ENCODE data around the gene ADGRG4. TPM values are rescaled to one million over a fixed set of nuclear protein-coding genes. Genes with fewer than 3 reads are reported as not detected.

The ADGRG4 gene
- total RNA-seq, 1 experiment from 2014 or later = not detected

- TF ChIP-seq EZH2 (IDR thresholded peaks at IDR 0.05; ENCODE audit: borderline replicate concordance, low read depth, low read length, poor library complexity, severe bottlenecking) = no peak
- TF ChIP-seq CTCF (conservative IDR thresholded peaks at IDR 0.05; ENCODE audit: low read depth, low read length) = no peak
- Histone ChIP-seq H3K27me3 (replicated peaks; ENCODE audit: insufficient read depth, low read depth, low read length, poor library complexity) (no peaks in the 10 kb centered on the region), H3K4me1 (ENCODE audit: insufficient read depth, low read length, poor library complexity, severe bottlenecking) (no peaks in the 10 kb centered on the region), H3K27ac (ENCODE audit: low read depth, low read length, poor library complexity, severe bottlenecking) (no peak overlapping the region), H3K9me3 (ENCODE audit: low read depth, low read length, poor library complexity, severe bottlenecking) (no peaks in the 10 kb centered on the region), H3K4me3 (ENCODE audit: low read depth, low read length, poor library complexity, severe bottlenecking) (no peak overlapping the region), H3K36me3 (ENCODE audit: insufficient read depth, low read length, poor library complexity, severe bottlenecking) (no peaks in the 10 kb centered on the region)
- CTCF ChIA-PET = no interaction called here
- DNase-seq (ENCODE audit: low spot score) = no peak
- BruUV-seq (replicated peaks) = no TSS peak
- intact Hi-C loops (cut with micrococcal nuclease; ENCODE audit: unreplicated experiment) = no loop called here
- POLR2A ChIA-PET (ENCODE audit: low non-redundant PET) = no interaction called here
These were observed 125.2 kb downstream of the ADGRG4 start for GRCh38 chrX:136425996-136426395.

GRCh38 chrX:136431625-136432024 is 130.9 kb downstream of the ADGRG4 start:
- Histone ChIP-seq H3K27ac (ENCODE audit: low read depth, low read length, poor library complexity, severe bottlenecking) (no peak overlapping the region), H3K36me3 (ENCODE audit: insufficient read depth, low read length, poor library complexity, severe bottlenecking) (no peaks in the 10 kb centered on the region), H3K9me3 (ENCODE audit: low read depth, low read length, poor library complexity, severe bottlenecking) (no peaks in the 10 kb centered on the region), H3K4me3 (ENCODE audit: low read depth, low read length, poor library complexity, severe bottlenecking) (no peak overlapping the region), H3K27me3 (replicated peaks; ENCODE audit: insufficient read depth, low read depth, low read length, poor library complexity) (no peaks in the 10 kb centered on the region), H3K4me1 (ENCODE audit: insufficient read depth, low read length, poor library complexity, severe bottlenecking) (no peaks in the 10 kb centered on the region)
- CTCF ChIA-PET = no interaction called here
- intact Hi-C loops (cut with micrococcal nuclease; ENCODE audit: unreplicated experiment) = no loop called here
- BruUV-seq (replicated peaks) = no TSS peak
- POLR2A ChIA-PET (ENCODE audit: low non-redundant PET) = no interaction called here
- DNase-seq (ENCODE audit: low spot score) = no peak
- no peak for TF ChIP-seq EZH2 (IDR thresholded peaks at IDR 0.05; ENCODE audit: borderline replicate concordance, low read depth, low read length, poor library complexity, severe bottlenecking)
- TF ChIP-seq CTCF (conservative IDR thresholded peaks at IDR 0.05; ENCODE audit: low read depth, low read length) = no peak

GRCh38 chrX:136437774-136438173 is 137.0 kb downstream of the ADGRG4 start:
- Histone ChIP-seq H3K4me3 (ENCODE audit: low read depth, low read length, poor library complexity, severe bottlenecking) (no peak overlapping the region), H3K9me3 (ENCODE audit: low read depth, low read length, poor library complexity, severe bottlenecking) (no peaks in the 10 kb centered on the region), H3K27me3 (replicated peaks; ENCODE audit: insufficient read depth, low read depth, low read length, poor library complexity) (no peaks in the 10 kb centered on the region), H3K27ac (ENCODE audit: low read depth, low read length, poor library complexity, severe bottlenecking) (no peak overlapping the region), H3K36me3 (ENCODE audit: insufficient read depth, low read length, poor library complexity, severe bottlenecking) (no peaks in the 10 kb centered on the region), H3K4me1 (ENCODE audit: insufficient read depth, low read length, poor library complexity, severe bottlenecking) (no peaks in the 10 kb centered on the region)
- intact Hi-C loops (cut with micrococcal nuclease; ENCODE audit: unreplicated experiment) = no loop called here
- DNase-seq (ENCODE audit: low spot score) = no peak
- TF ChIP-seq CTCF (conservative IDR thresholded peaks at IDR 0.05; ENCODE audit: low read depth, low read length) (no peak), EZH2 (IDR thresholded peaks at IDR 0.05; ENCODE audit: borderline replicate concordance, low read depth, low read length, poor library complexity, severe bottlenecking) (no peak)
- POLR2A ChIA-PET (ENCODE audit: low non-redundant PET) = no interaction called here
- CTCF ChIA-PET = no interaction called here
- no TSS peak for BruUV-seq (replicated peaks)
